ENCODE results near the gene IL4I1.
"Not testable (repeated sequence)": the region's sequence is repeated elsewhere in the genome, so short reads cannot be mapped to it uniquely, and the experiment has no call there.

- not testable (repeated sequence) for TF ChIP-seq CTCF, EZH2phosphoT487 (IDR thresholded peaks at IDR 0.05; ENCODE audit: low read length)
These were observed 28.2 kb upstream of the IL4I1 start for GRCh38 chr19:49924881-49925210.
